ACC112 (cell line): ENCODE measurements around the gene ANKRD18A.
"Not testable (repeated sequence)": the region's sequence is repeated elsewhere in the genome, so short reads cannot be mapped to it uniquely, and the experiment has no call there.

Experiments
- H2AFZ ChIP-seq: fragments of 200-600 bp; sonication (generic); one replicate; pipeline ENCODE4 v1.6.0; 2017; ENCODE audit warnings: antibody characterized with exemption, low read length; ENCODE audit not compliant: unreplicated experiment
- H3K27ac ChIP-seq: fragments of 200-600 bp; sonication (generic); 2 replicates; pipeline ENCODE4 v1.5.1; 2014; ENCODE audit warnings: low read depth, mild to moderate bottlenecking, antibody characterized with exemption, low read length, moderate library complexity
- H3K27me3 ChIP-seq: fragments of 200-600 bp; sonication (generic); 2 replicates; pipeline ENCODE4 v1.6.1; 2014; ENCODE audit warnings: mild to moderate bottlenecking, antibody characterized with exemption, low read length, moderate library complexity, mixed read lengths; ENCODE audit not compliant: insufficient read depth
- H3K36me3 ChIP-seq: fragments of 200-600 bp; sonication (generic); 2 replicates; pipeline ENCODE4 v1.6.1; 2016; ENCODE audit warnings: mild to moderate bottlenecking, antibody characterized with exemption, low read length, moderate library complexity, mixed read lengths; ENCODE audit not compliant: insufficient read depth
- H3K4me1 ChIP-seq: fragments of 200-600 bp; sonication (generic); one replicate; pipeline ENCODE4 v1.6.1; 2016; ENCODE audit warnings: low read length, mixed read lengths; ENCODE audit not compliant: insufficient read depth, unreplicated experiment, control insufficient read depth
- H3K4me3 ChIP-seq: fragments of 200-600 bp; sonication (generic); 2 replicates; pipeline ENCODE4 v1.5.1; 2014; ENCODE audit warnings: mild to moderate bottlenecking, low read depth, low read length
- H3K79me2 ChIP-seq: fragments of 200-600 bp; sonication (generic); one replicate; pipeline ENCODE4 v1.6.0; 2016; ENCODE audit warnings: low read length; ENCODE audit not compliant: control insufficient read depth, unreplicated experiment, insufficient read depth

ANKRD18A gene

DNA sequence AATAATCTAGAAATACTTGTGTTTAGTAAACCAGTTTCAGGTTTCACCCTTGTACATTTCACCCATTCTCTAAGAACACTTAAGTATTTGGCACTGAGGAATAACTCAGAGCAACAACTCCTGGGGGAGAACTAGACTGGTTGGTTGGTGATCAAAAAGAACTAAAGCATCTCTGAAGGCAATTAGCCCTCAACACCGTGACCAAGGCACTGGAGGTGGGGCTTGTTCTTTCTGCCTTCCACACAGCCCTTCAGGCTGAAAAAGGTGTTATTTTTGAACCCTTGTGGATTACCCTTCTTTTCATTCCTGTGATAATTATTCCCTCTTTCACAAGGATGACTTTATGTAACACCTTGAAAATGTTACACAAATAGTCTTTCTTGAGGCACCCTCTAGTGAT is 44.2 kb downstream of the ANKRD18A start:
- H3K27ac ChIP-seq, H3K27me3 ChIP-seq: not testable (repeated sequence)

DNA sequence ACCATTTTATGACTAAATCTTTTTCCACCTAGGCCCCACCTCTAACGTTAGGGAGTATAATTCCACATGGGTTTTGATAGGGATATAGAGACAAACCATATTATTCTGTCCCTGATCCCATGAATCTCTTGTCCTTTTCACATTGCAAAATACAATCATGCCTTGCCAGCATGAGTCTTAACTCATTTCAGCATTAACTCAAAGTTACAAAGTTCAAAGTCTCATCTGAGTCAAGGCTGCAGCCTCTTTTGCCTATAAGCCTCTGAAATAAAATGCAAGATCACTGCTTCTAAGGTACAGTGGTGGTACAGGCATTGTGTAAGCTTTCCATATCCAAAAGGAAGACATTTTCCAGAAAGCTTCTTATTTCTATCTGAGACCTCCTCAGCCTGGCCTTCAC is 54.3 kb downstream of the ANKRD18A start:
- not testable (repeated sequence) for H3K4me3 ChIP-seq, H3K36me3 ChIP-seq, H2AFZ ChIP-seq, H3K27me3 ChIP-seq, H3K4me1 ChIP-seq, H3K27ac ChIP-seq, H3K79me2 ChIP-seq

More for the DNA sequence above, 44.2 kb downstream of the ANKRD18A start:
- H3K36me3 ChIP-seq, H3K4me1 ChIP-seq, H3K4me3 ChIP-seq, H2AFZ ChIP-seq, H3K79me2 ChIP-seq: not testable (repeated sequence)

DNA sequence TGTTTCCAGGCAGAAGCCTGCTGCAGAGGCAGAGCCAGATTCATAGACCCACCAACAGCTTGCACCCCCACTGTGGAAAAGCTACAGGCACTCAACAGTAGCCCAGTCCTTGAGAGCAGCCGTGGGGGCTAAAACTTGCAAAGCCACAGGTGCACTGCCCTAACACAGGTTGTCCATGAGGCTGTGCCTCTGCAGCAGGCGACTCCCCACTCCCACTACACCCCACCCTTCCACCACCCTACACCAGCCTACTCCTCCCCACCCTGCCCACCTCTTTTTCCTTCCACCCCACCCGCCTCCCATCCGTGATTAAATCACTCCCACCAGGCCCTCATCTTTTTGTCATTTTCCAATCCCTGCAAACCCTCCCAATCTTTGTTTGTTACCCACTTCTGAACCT is 55.2 kb downstream of the ANKRD18A start:
- H3K4me3 ChIP-seq, H3K27me3 ChIP-seq, H2AFZ ChIP-seq, H3K79me2 ChIP-seq, H3K36me3 ChIP-seq, H3K4me1 ChIP-seq, H3K27ac ChIP-seq: not testable (repeated sequence)

DNA sequence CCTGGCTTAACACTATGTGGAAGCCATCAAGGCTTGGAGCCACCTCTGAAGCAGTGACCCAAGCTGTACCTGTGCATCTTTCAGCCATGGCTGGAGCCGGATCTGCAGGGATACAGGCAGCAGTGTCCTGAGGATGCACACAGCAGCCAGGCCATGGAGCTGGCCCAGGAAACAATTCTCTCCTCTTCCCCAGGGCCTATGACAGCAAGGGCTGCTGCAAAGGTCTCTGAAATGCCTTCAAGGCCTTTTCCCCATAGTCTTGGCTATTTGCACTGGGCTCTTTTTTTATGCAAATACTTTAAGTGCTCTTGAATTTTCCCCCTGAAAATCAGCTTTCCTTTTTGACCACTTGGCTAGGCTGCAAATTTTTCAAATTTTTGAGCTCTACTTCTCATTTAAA is 56.5 kb downstream of the ANKRD18A start:
- not testable (repeated sequence) for H3K4me3 ChIP-seq, H3K27ac ChIP-seq, H3K27me3 ChIP-seq, H3K79me2 ChIP-seq, H3K4me1 ChIP-seq, H2AFZ ChIP-seq, H3K36me3 ChIP-seq

DNA sequence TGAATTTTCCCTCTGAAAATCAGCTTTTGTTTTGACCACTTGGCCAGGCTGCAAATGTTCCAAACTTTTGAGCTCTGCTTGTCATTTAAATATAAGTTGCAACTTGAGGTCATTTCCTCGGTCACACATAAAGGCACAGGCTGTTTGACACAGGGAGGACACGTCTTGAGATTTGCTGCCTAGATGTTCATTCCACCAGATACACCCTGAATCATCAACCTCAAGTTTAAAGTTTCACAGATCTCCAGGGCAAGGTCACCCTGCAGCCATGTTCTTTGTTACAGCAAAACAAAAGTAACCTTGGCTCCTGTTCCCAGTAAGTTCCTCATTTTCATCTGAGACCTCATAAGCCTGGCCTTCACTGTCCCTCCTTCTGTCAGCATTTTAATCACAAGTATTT is 59.3 kb downstream of the ANKRD18A start:
- not testable (repeated sequence) for H3K79me2 ChIP-seq, H3K36me3 ChIP-seq, H3K4me3 ChIP-seq, H3K27me3 ChIP-seq, H2AFZ ChIP-seq, H3K27ac ChIP-seq, H3K4me1 ChIP-seq

DNA sequence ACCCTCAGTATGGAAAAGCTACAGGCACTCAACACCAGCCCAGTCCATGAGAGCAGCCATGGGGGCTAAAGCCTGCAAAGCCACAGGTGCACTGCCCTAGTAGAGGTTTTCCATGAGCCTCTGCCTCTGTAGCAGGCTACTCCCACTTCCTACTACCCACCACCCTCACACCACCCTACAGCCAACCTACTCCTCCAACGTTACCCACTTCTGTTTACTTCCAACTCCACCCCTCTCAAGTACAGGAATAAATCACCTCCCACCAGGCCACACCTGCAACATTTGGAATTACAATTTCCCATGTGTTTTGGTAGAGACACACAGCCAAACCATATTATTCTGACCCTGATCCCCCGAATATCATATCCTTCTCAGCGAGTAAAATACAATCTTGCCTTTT is 61.2 kb downstream of the ANKRD18A start:
- H3K79me2 ChIP-seq, H3K36me3 ChIP-seq: not testable (repeated sequence)

DNA sequence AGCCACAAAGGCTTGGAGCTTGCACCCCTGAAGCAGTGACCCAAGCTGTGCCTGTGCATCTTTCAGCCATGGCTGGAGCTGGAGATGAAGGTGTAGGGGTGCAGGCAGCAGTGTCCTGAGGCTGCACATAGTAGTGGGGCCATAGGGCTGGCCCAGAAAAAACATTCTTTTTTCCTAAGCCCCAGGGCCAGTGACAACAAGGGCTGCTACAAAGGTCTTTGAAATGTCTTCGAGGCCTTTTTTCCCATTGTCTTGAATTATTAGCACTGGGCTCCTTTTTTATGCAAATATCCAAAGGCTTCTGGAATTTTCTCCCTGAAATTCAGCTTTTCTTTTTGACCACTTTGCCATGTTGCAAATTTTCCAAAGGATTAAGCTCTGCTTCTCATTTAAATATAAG is 62.6 kb downstream of the ANKRD18A start:
- H3K4me1 ChIP-seq, H3K36me3 ChIP-seq, H3K79me2 ChIP-seq, H3K27me3 ChIP-seq, H3K27ac ChIP-seq, H3K4me3 ChIP-seq, H2AFZ ChIP-seq: not testable (repeated sequence)

More for the DNA sequence above, 61.2 kb downstream of the ANKRD18A start:
- not testable (repeated sequence) for H3K4me1 ChIP-seq, H3K27ac ChIP-seq, H3K27me3 ChIP-seq, H3K4me3 ChIP-seq, H2AFZ ChIP-seq

DNA sequence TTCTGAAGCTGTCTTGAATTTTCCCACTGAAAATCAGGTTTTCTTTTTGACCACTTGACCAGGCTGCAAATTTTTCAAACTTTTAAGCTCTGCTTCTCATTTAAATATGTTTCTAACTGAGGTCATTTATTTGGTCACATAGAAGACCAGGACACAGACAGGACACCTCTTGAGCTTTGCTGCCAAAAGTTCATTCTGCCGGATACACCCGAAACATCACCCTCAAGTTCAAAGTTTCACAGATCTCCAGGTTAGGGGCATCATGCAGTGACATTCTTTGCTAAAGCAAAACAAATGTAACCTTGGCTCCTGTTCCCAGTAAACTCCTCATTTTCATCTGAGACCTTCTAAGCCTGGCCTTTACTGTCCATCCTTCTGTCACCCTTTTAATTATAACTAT is 65.4 kb downstream of the ANKRD18A start:
- H2AFZ ChIP-seq, H3K4me3 ChIP-seq, H3K27me3 ChIP-seq, H3K4me1 ChIP-seq, H3K79me2 ChIP-seq, H3K36me3 ChIP-seq, H3K27ac ChIP-seq: not testable (repeated sequence)

DNA sequence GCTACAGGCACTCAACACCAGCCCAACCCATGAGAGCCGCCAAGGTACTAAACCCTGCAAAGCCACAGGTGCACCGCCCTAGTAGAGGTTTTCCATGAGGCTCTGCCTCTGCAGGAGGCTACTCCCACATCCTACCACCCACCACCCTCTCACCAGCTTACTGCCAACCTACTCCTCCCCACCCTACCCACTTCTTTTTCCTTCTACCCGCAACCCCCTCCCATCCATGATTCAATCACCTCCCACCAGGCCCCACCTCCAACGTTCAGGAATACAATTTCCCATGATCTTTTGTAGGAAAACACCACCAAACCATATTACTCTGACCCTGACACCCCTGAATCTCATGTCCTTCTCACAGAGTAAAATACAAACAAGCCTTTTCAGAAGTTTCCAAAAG is 67.4 kb downstream of the ANKRD18A start:
- H3K36me3 ChIP-seq, H2AFZ ChIP-seq, H3K4me3 ChIP-seq, H3K27ac ChIP-seq, H3K27me3 ChIP-seq, H3K4me1 ChIP-seq, H3K79me2 ChIP-seq: not testable (repeated sequence)

DNA sequence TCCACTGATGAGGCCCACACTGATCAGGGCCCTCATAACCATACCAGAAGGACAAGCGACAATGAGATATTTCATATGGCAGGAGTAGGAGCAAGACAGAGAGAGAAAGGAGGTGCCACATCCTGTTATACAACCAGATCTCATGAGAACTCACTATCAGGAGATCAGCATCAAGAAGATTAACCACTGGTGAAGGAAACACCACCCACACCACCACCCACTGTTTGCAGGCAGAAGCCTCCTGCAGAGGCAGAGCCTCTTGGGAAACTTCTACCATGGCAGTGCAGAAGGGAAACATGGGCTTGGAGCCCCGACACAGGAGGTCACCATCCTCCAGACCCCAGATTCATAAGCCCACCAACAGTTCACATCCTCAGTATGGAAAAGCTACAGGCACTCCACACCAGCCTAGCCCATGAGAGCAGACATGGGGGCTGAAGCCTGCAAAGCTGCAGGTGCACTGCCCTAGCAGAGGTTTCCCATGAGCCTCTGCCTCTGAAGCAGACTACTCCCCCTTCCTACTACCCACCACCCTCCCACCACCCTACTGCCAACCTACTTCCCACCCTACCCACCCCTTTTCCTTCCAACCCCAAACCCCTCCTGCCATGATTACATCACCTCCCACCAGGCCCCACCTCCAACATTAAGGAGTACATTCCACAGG is 73.8 kb downstream of the ANKRD18A start:
- not testable (repeated sequence) for H3K27ac ChIP-seq, H3K79me2 ChIP-seq, H3K4me3 ChIP-seq, H2AFZ ChIP-seq, H3K36me3 ChIP-seq, H3K4me1 ChIP-seq, H3K27me3 ChIP-seq

DNA sequence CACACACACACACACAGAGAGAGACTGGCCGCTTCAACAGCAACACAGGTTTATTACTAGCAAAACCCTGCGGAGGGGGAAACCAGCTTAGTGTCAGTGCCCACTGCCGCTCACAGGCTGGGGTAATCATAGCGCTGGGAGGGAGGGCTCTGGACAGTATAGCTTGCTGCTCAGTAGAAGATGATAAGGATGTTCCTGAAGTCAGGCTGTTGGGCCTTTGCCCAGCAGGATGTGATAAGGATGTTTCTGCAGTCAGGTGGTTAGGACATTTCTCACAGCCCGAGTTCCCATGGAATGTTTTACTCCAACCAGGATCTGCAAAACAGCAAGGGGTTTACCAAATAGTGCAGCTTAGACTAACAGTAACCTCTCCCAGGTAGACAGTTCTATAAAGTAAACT is 79.9 kb downstream of the ANKRD18A start:
- not testable (repeated sequence) for H3K36me3 ChIP-seq, H3K4me3 ChIP-seq, H3K4me1 ChIP-seq, H3K27ac ChIP-seq, H3K79me2 ChIP-seq, H2AFZ ChIP-seq, H3K27me3 ChIP-seq
